Measurements from ENCODE around the gene PCNX4.
A peak's percentile ranks its signal among the peaks of the same experiment; 100 is the strongest.

The PCNX4 gene

GRCh38 chr14:60188115-60188514 is 96.4 kb downstream of the PCNX4 start:
- TF ChIP-seq CTCF (IDR thresholded peaks at IDR 0.05; ENCODE audit: low read length, missing control alignments) = peak; percentile 13
- DNase-seq (ENCODE audit: low read depth) = peak; percentile 36
- no peak overlapping the region for H3K4me3 ChIP-seq (replicated peaks; ENCODE audit: low read depth, low read length)

- H3K4me3 ChIP-seq (replicated peaks; ENCODE audit: low read depth, low read length) = no peak overlapping the region
- TF ChIP-seq CTCF (IDR thresholded peaks at IDR 0.05; ENCODE audit: low read length, missing control alignments) = no peak
- no peak for DNase-seq (ENCODE audit: low read depth)
Observed at GRCh38 chr14:60188696-60189095, 97.0 kb downstream of the PCNX4 start.

- no peak for TF ChIP-seq CTCF (IDR thresholded peaks at IDR 0.05; ENCODE audit: low read length, missing control alignments)
- DNase-seq (ENCODE audit: low read depth) = no peak
- no peak overlapping the region for H3K4me3 ChIP-seq (replicated peaks; ENCODE audit: low read depth, low read length)
Observed at GRCh38 chr14:60189923-60190840, 98.5 kb downstream of the PCNX4 start.

GRCh38 chr14:60195179-60195810 is 103.6 kb downstream of the PCNX4 start:
- peak; percentile 3 for DNase-seq (ENCODE audit: low read depth)
- TF ChIP-seq CTCF (IDR thresholded peaks at IDR 0.05; ENCODE audit: low read length, missing control alignments) = no peak
- H3K4me3 ChIP-seq (replicated peaks; ENCODE audit: low read depth, low read length) = no peak overlapping the region

- no peak for TF ChIP-seq CTCF (IDR thresholded peaks at IDR 0.05; ENCODE audit: low read length, missing control alignments)
- no peak for DNase-seq (ENCODE audit: low read depth)
- H3K4me3 ChIP-seq (replicated peaks; ENCODE audit: low read depth, low read length) = no peak overlapping the region
Observed at GRCh38 chr14:60196291-60196690, 104.6 kb downstream of the PCNX4 start.

GRCh38 chr14:60197629-60198303 is 106.0 kb downstream of the PCNX4 start:
- no peak for DNase-seq (ENCODE audit: low read depth)
- H3K4me3 ChIP-seq (replicated peaks; ENCODE audit: low read depth, low read length) = no peak overlapping the region
- no peak for TF ChIP-seq CTCF (IDR thresholded peaks at IDR 0.05; ENCODE audit: low read length, missing control alignments)

All from fibroblast of pulmonary artery (primary cell).